Measurements from ENCODE around the gene RPS6KA2.

The RPS6KA2 gene

GRCh38 chr6:166497087-166497899 lies 129.8 kb downstream of the RPS6KA2 start:
- H3K9ac ChIP-seq (ENCODE audit: low read depth in 1 of 2, low read length in 2 of 2): no peak overlapping the region
- peaks cover 4 to 11% of the 10 kb centered on the region in 2 donors for H3K36me3 ChIP-seq (ENCODE audit: control insufficient read depth in 1 of 2, insufficient read depth in 2 of 2, low read length in 2 of 2)
- no peak overlapping the region for H3K27ac ChIP-seq (ENCODE audit: low read depth, low read length)
- H3K9me3 ChIP-seq (ENCODE audit: control insufficient read depth in 1 of 2, low read length in 2 of 2): no peaks in the 10 kb centered on the region
- H3K4me1 ChIP-seq (ENCODE audit: control insufficient read depth in 1 of 2, insufficient read depth in 2 of 2, low read length in 2 of 2): no peaks in the 10 kb centered on the region
- no peak overlapping the region for H3K4me3 ChIP-seq (ENCODE audit: low read depth in 1 of 2, low read length in 2 of 2)
- no peaks in the 10 kb centered on the region for H3K27me3 ChIP-seq (ENCODE audit: control insufficient read depth in 1 of 2, insufficient read depth in 2 of 2, low read length in 2 of 2)

GRCh38 chr6:166496460-166496859 lies 130.6 kb downstream of the RPS6KA2 start:
- Histone ChIP-seq H3K27me3 (ENCODE audit: control insufficient read depth in 1 of 2, insufficient read depth in 2 of 2, low read length in 2 of 2) (no peaks in the 10 kb centered on the region), H3K36me3 (ENCODE audit: control insufficient read depth in 1 of 2, insufficient read depth in 2 of 2, low read length in 2 of 2) (peaks cover 4 to 11% of the 10 kb centered on the region in 2 donors), H3K27ac (ENCODE audit: low read depth, low read length) (no peak overlapping the region), H3K9ac (ENCODE audit: low read depth in 1 of 2, low read length in 2 of 2) (no peak overlapping the region), H3K4me1 (ENCODE audit: control insufficient read depth in 1 of 2, insufficient read depth in 2 of 2, low read length in 2 of 2) (peaks cover 0 to under 1% of the 10 kb centered on the region in 2 donors), H3K4me3 (ENCODE audit: low read depth in 1 of 2, low read length in 2 of 2) (no peak overlapping the region), H3K9me3 (ENCODE audit: control insufficient read depth in 1 of 2, low read length in 2 of 2) (no peaks in the 10 kb centered on the region)

GRCh38 chr6:166495487-166496314 lies 131.3 kb downstream of the RPS6KA2 start:
- H3K36me3 ChIP-seq (ENCODE audit: control insufficient read depth in 1 of 2, insufficient read depth in 2 of 2, low read length in 2 of 2): peaks cover 4 to 11% of the 10 kb centered on the region in 2 donors
- H3K9ac ChIP-seq (ENCODE audit: low read depth in 1 of 2, low read length in 2 of 2): no peak overlapping the region
- no peaks in the 10 kb centered on the region for H3K9me3 ChIP-seq (ENCODE audit: control insufficient read depth in 1 of 2, low read length in 2 of 2)
- H3K27ac ChIP-seq (ENCODE audit: low read depth, low read length): no peak overlapping the region
- peaks cover 6 to 7% of the 10 kb centered on the region in 2 donors for H3K4me1 ChIP-seq (ENCODE audit: control insufficient read depth in 1 of 2, insufficient read depth in 2 of 2, low read length in 2 of 2)
- no peaks in the 10 kb centered on the region for H3K27me3 ChIP-seq (ENCODE audit: control insufficient read depth in 1 of 2, insufficient read depth in 2 of 2, low read length in 2 of 2)
- no peak overlapping the region for H3K4me3 ChIP-seq (ENCODE audit: low read depth in 1 of 2, low read length in 2 of 2)

DNA sequence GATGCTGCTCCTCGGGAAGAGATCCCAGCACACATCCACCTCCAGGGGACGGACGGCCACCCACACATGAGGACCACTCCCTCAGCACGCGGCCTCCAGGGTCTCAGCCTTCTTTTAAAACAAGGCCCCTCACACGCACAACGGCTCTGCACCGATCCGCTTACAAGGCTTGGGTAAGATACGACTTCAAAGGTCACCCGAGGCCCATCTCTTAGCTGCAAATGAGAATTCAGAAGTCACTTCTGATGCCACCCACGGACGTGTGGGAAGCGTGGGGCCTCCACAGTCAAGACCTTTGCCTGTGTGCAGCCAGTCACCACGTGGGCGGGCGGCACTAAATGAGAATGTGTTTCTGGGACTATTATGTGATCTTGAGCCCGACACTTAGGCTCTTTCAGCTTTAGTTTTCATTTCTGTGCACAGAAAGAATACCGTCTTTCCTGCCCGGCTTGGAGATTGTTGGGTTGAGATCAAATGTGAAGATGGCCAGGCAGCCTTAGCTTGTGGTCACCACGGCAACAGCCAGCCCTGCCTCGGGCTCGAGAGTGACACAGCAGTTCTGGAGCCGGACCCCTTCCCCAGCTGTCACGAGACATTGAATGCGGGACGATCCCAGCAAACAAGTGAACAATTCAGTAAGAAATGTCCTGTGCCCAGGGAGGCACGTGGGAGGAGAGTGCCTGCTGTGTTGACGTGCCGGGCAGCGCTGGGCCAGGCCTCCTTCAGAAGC lies 132.1 kb downstream of the RPS6KA2 start:
- H3K27me3 ChIP-seq (ENCODE audit: control insufficient read depth in 1 of 2, insufficient read depth in 2 of 2, low read length in 2 of 2): no peaks in the 10 kb centered on the region
- no peak overlapping the region for H3K27ac ChIP-seq (ENCODE audit: low read depth, low read length)
- no peak overlapping the region for H3K4me3 ChIP-seq (ENCODE audit: low read depth in 1 of 2, low read length in 2 of 2)
- H3K9me3 ChIP-seq (ENCODE audit: control insufficient read depth in 1 of 2, low read length in 2 of 2): no peaks in the 10 kb centered on the region
- peaks cover 6 to 7% of the 10 kb centered on the region in 2 donors for H3K4me1 ChIP-seq (ENCODE audit: control insufficient read depth in 1 of 2, insufficient read depth in 2 of 2, low read length in 2 of 2)
- H3K36me3 ChIP-seq (ENCODE audit: control insufficient read depth in 1 of 2, insufficient read depth in 2 of 2, low read length in 2 of 2): peaks cover 4 to 11% of the 10 kb centered on the region in 2 donors
- H3K9ac ChIP-seq (ENCODE audit: low read depth in 1 of 2, low read length in 2 of 2): no peak overlapping the region

DNA sequence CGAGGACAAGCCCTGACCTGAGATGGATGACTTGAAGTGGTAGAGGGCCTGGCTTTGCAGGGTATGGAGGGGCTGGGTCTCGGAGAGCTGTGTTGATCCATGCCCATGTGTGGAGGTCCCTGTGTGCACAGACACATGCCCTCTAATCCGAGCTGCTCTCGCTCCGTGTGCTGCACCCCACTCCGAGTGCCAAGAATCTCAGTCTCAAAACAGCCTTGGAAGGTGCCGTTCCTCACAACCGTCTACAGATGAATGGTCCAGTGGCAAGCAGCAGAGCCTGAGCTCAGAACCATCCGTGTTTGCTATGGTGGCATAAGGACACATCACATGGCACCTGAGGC lies 133.0 kb downstream of the RPS6KA2 start:
- no peak overlapping the region for H3K27ac ChIP-seq (ENCODE audit: low read depth, low read length)
- peaks cover 6 to 7% of the 10 kb centered on the region in 2 donors for H3K4me1 ChIP-seq (ENCODE audit: control insufficient read depth in 1 of 2, insufficient read depth in 2 of 2, low read length in 2 of 2)
- no peak overlapping the region for H3K4me3 ChIP-seq (ENCODE audit: low read depth in 1 of 2, low read length in 2 of 2)
- H3K9ac ChIP-seq (ENCODE audit: low read depth in 1 of 2, low read length in 2 of 2): no peak overlapping the region
- H3K27me3 ChIP-seq (ENCODE audit: control insufficient read depth in 1 of 2, insufficient read depth in 2 of 2, low read length in 2 of 2): no peaks in the 10 kb centered on the region
- H3K36me3 ChIP-seq (ENCODE audit: control insufficient read depth in 1 of 2, insufficient read depth in 2 of 2, low read length in 2 of 2): peaks cover 4 to 11% of the 10 kb centered on the region in 2 donors
- no peaks in the 10 kb centered on the region for H3K9me3 ChIP-seq (ENCODE audit: control insufficient read depth in 1 of 2, low read length in 2 of 2)

GRCh38 chr6:166493427-166494100 lies 133.5 kb downstream of the RPS6KA2 start:
- no peaks in the 10 kb centered on the region for H3K27me3 ChIP-seq (ENCODE audit: control insufficient read depth in 1 of 2, insufficient read depth in 2 of 2, low read length in 2 of 2)
- no peak overlapping the region for H3K4me3 ChIP-seq (ENCODE audit: low read depth in 1 of 2, low read length in 2 of 2)
- H3K9ac ChIP-seq (ENCODE audit: low read depth in 1 of 2, low read length in 2 of 2): no peak overlapping the region
- H3K36me3 ChIP-seq (ENCODE audit: control insufficient read depth in 1 of 2, insufficient read depth in 2 of 2, low read length in 2 of 2): peaks cover under 1 to 11% of the 10 kb centered on the region in 2 donors
- peaks cover 6 to 8% of the 10 kb centered on the region in 2 donors for H3K4me1 ChIP-seq (ENCODE audit: control insufficient read depth in 1 of 2, insufficient read depth in 2 of 2, low read length in 2 of 2)
- H3K27ac ChIP-seq (ENCODE audit: low read depth, low read length): no peak overlapping the region
- no peaks in the 10 kb centered on the region for H3K9me3 ChIP-seq (ENCODE audit: control insufficient read depth in 1 of 2, low read length in 2 of 2)

- Histone ChIP-seq H3K4me3 (ENCODE audit: low read depth in 1 of 2, low read length in 2 of 2) (no peak overlapping the region), H3K9me3 (ENCODE audit: control insufficient read depth in 1 of 2, low read length in 2 of 2) (no peaks in the 10 kb centered on the region), H3K27ac (ENCODE audit: low read depth, low read length) (no peak overlapping the region), H3K4me1 (ENCODE audit: control insufficient read depth in 1 of 2, insufficient read depth in 2 of 2, low read length in 2 of 2) (peaks cover 6 to 11% of the 10 kb centered on the region in 2 donors), H3K9ac (ENCODE audit: low read depth in 1 of 2, low read length in 2 of 2) (no peak overlapping the region), H3K36me3 (ENCODE audit: control insufficient read depth in 1 of 2, insufficient read depth in 2 of 2, low read length in 2 of 2) (peaks cover 2 to 10% of the 10 kb centered on the region in 2 donors), H3K27me3 (ENCODE audit: control insufficient read depth in 1 of 2, insufficient read depth in 2 of 2, low read length in 2 of 2) (no peaks in the 10 kb centered on the region)
Measured at GRCh38 chr6:166492092-166492741, 134.8 kb downstream of the RPS6KA2 start.

DNA sequence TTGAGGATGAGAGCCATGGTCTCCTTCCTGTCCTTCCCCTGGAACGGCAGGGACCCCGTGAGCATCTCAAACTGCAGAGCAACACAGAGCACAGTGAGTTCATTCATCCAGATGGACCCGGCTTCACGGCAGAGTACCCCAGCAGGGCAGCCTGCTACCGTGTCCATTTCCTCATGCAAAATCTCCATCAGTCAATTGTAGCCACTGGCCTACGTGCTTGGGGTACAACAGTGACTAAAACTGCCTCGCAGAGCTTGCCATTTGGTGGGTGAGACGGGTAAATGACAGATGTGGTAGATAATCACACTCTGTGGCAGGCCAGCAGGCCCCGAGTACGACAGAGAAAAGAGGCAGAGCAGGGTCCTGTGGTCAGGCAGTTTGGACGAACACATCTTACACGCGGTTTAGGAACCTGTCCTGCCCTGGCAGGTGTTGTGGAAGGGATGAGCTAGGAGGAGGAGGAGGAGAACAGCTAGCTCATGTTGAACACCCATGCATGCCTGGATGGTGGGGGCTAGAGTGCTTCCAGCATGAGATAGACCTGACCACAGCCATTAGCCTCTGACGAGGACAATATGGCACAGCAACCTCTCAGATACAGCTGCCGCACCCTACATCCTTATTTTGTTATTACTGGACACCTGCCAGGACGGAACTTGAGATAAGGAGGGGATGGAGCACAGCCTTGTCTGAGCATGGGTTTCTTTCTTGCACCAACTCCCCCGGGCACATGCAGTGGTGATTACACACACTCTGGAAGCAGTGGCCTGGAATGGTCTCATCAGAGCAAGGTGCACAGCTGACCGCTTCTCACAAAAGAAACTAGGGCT lies 136.2 kb downstream of the RPS6KA2 start:
- Histone ChIP-seq H3K4me3 (ENCODE audit: low read depth in 1 of 2, low read length in 2 of 2) (no peak overlapping the region), H3K9me3 (ENCODE audit: control insufficient read depth in 1 of 2, low read length in 2 of 2) (no peaks in the 10 kb centered on the region), H3K9ac (ENCODE audit: low read depth in 1 of 2, low read length in 2 of 2) (no peak overlapping the region), H3K27ac (ENCODE audit: low read depth, low read length) (no peak overlapping the region), H3K4me1 (ENCODE audit: control insufficient read depth in 1 of 2, insufficient read depth in 2 of 2, low read length in 2 of 2) (peaks cover 6 to 11% of the 10 kb centered on the region in 2 donors), H3K36me3 (ENCODE audit: control insufficient read depth in 1 of 2, insufficient read depth in 2 of 2, low read length in 2 of 2) (peaks cover 11% of the 10 kb centered on the region in 2 donors), H3K27me3 (ENCODE audit: control insufficient read depth in 1 of 2, insufficient read depth in 2 of 2, low read length in 2 of 2) (no peaks in the 10 kb centered on the region)
